Right lobe of liver (tissue), 4 donors: ENCODE results near the gene CC2D1B.

Experiments
- POLR2A ChIP-seq: fragments of 450-650 bp; IDR thresholded peaks from one replicate; pipeline ENCODE4 v1.6.1; 2017; ENCODE audit warnings: antibody characterized with exemption, mild to moderate bottlenecking
- TF ChIP-seq, protein P1 (sequence below), 4 donors: fragments of 200-600 bp in 3 of 4; fragments of 450-650 bp in 1 of 4; IDR thresholded peaks; one replicate each; pipeline versions ENCODE4 v1.5.1 to v1.8.0; 2016 to 2022; ENCODE audit warnings: antibody characterized with exemption in 4 of 4, mild to moderate bottlenecking in 2 of 4
- donor health status: DM: no; HTN: no; CAD: no.
- donor health status: DM: no; HTN: no; CAD: no.
- donor health status: DM: no; HTN: yes; CAD: no.

DNA sequence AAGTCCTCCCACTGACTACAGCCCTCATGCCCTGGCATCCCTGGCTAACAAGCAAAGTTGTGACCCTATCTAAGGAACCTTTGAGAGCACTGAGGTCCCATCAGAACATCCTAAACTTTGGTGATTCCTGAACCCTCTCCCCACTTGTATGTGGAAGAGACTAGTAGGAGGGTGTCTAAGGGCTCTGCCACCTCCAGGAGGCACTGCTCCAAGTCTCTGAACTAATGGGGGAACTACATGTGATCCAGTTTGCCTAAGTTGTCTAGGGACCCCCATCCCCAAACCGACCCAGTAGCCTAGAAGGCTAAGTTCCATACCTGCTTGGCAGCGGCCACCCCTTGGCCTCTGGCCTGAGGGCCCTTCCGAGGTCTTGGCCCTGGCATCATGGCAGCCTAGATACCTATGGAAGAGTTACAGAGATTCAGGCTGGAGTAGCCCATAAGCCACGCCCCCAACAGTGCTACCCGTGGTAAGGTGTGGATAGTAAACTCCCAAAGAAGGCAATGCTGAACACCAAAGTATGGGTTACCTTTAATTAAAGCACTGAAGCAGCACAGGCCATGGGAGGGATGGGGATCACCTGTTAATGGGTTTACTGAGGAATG lies 1.7 kb downstream of the CC2D1B start:
- TF ChIP-seq, protein P1, sequence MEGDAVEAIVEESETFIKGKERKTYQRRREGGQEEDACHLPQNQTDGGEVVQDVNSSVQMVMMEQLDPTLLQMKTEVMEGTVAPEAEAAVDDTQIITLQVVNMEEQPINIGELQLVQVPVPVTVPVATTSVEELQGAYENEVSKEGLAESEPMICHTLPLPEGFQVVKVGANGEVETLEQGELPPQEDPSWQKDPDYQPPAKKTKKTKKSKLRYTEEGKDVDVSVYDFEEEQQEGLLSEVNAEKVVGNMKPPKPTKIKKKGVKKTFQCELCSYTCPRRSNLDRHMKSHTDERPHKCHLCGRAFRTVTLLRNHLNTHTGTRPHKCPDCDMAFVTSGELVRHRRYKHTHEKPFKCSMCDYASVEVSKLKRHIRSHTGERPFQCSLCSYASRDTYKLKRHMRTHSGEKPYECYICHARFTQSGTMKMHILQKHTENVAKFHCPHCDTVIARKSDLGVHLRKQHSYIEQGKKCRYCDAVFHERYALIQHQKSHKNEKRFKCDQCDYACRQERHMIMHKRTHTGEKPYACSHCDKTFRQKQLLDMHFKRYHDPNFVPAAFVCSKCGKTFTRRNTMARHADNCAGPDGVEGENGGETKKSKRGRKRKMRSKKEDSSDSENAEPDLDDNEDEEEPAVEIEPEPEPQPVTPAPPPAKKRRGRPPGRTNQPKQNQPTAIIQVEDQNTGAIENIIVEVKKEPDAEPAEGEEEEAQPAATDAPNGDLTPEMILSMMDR (IDR thresholded peaks at IDR 0.05), result no peak
- no peak for TF ChIP-seq POLR2A
